ENCODE results near the gene BMP2K.
A peak's percentile ranks its signal among the peaks of the same experiment; 100 is the strongest.

DNA sequence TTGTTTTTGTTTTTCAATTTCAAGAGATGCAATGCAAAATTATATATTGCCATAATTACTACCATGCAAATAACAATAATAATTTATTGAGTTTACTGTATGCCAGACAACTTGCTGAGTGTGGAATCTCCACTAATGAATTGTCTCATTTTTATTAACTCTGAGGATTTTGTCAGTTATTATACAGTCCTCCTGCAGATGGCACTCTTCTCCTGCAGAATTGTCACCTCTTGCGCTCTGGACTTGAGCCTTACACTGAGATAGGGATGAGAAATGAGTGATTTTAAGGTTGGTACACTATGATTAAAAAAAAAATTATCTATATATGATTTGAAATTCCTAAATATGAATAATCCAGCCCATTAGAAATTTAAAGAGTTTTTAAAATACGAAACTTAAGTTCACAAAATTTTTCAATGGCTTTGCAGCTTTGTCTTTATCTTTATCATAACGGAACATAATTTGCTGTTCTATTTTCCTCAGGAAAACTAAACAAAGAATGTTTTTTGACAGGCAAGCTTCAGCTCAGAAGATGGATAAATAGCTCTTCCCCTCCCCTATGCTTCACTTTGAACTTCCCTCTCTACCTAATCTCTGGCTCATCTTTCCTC, 175.8 kb downstream of the BMP2K start:
- TF ChIP-seq, protein P1, sequence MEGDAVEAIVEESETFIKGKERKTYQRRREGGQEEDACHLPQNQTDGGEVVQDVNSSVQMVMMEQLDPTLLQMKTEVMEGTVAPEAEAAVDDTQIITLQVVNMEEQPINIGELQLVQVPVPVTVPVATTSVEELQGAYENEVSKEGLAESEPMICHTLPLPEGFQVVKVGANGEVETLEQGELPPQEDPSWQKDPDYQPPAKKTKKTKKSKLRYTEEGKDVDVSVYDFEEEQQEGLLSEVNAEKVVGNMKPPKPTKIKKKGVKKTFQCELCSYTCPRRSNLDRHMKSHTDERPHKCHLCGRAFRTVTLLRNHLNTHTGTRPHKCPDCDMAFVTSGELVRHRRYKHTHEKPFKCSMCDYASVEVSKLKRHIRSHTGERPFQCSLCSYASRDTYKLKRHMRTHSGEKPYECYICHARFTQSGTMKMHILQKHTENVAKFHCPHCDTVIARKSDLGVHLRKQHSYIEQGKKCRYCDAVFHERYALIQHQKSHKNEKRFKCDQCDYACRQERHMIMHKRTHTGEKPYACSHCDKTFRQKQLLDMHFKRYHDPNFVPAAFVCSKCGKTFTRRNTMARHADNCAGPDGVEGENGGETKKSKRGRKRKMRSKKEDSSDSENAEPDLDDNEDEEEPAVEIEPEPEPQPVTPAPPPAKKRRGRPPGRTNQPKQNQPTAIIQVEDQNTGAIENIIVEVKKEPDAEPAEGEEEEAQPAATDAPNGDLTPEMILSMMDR (IDR thresholded peaks at IDR 0.05): peak; percentile 15 to 66 (median 54)
- TF ChIP-seq POLR2A (IDR thresholded peaks at IDR 0.05): no peak
